Measurements from ENCODE around the gene ERMAP.

The ERMAP gene

DNA sequence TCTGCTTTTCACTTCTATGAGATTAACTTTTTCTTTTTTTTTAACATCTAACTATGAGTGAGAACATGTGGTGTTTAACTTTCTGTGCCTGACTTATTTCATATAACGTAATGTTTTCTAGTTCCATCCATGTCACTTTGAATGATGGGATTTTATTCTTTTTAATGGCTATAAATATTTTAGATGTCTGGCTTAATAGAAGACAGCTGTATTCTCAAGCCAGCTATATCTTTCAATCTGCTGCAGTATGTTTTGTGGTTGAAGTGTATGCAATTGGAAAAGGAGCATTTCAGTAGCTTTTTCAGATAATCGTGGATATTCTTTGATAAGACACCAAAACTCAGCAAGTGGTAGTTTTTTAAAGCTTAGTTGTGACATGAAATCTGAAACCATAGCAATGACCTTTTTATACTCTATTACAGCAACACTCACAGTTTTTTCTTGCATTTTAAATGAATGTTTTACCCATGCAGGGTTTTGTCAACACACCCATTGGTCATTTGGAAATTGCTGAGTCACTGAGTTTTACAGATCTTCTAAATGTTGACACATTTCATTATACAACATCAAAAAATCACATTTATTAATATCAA is 6.0 kb downstream of the ERMAP start:
- H3K4me1 Mint-ChIP-seq = peaks cover 3 to 13% of the 10 kb centered on the region in 2 donors
- DNase-seq (no peak), ATAC-seq (replicated peaks) (no peak)
- no peak overlapping the region for H3K27ac Mint-ChIP-seq
- no peaks in the 10 kb centered on the region for H3K27me3 Mint-ChIP-seq
- peaks cover 2 to 9% of the 10 kb centered on the region in 2 donors for H3K36me3 Mint-ChIP-seq
- no peak overlapping the region for H3K4me3 Mint-ChIP-seq
- no peaks in the 10 kb centered on the region for H3K9me3 Mint-ChIP-seq

DNA sequence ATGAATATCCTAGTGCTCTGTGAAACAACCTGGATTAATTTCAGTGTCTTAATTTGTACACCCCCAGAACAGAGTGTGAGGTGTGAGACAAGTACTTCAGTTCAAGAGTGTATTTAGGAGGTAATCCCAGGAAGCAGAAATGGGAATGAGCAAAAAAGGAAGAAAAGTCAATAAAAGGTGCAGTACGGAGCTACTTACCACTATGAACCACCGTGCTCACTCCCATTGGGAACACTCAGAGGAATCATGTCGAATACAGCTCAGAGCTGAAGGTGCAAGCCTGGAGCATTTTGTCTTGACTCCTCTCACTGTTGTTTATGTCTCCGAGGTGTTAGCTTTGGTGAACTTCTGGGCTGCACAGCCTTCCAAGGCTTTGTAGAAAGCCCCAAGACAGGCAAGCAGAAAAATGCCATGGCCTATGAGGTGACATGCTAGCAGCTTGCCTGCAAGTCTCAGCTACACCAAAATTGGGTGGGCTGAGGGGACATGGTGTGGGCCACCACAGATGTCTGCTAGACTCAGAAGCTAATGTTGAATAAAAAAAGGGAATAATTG is 7.6 kb downstream of the ERMAP start:
- peaks cover 2 to 9% of the 10 kb centered on the region in 2 donors for H3K4me1 Mint-ChIP-seq
- DNase-seq = no peak
- no peak overlapping the region for H3K4me3 Mint-ChIP-seq
- peaks cover 0 to 9% of the 10 kb centered on the region in 2 donors for H3K36me3 Mint-ChIP-seq
- H3K9me3 Mint-ChIP-seq = no peaks in the 10 kb centered on the region
- ATAC-seq (replicated peaks) = no peak
- H3K27ac Mint-ChIP-seq = no peak overlapping the region
- no peaks in the 10 kb centered on the region for H3K27me3 Mint-ChIP-seq

DNA sequence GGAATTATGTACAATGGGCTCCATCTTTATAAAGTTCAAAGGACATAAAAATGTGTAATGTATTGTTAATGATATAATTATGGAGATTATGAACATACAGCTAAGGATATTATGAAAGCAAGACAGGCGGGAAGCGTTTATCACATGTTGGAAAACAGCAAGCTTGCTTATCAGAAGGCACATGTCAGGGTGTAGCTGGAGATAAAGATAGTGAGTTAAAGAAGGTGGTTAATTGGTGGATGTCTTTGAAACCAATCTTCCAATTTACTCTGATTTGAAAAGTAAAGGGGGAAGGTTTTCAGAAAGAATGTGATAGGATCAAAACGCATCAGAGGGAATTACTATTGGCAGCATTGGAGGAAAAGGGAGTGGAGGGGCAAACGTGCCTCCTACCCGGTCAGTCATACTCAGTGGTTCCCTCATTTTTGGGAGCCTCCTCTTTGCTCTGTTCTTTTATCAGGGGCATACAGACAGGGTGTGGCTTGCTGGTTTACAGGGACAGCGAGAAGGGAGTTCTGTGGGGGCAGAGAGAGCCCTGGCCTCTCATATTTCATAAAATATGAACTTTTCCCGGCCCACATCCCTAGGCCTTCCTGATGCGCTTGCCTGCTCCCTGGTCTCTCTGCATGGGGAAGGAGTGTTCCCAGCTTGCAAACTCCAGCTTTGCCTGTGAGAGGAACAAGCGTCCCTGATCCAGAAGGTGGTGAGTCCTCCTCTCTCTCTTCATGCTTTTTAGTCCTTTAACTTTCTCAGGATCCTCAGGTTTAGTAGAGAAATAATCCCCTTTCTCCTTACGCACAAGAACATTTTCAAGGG is 8.3 kb downstream of the ERMAP start:
- no peaks in the 10 kb centered on the region for H3K9me3 Mint-ChIP-seq
- no peak overlapping the region for H3K4me3 Mint-ChIP-seq
- H3K27me3 Mint-ChIP-seq = no peaks in the 10 kb centered on the region
- ATAC-seq (replicated peaks) = no peak
- H3K36me3 Mint-ChIP-seq = peaks cover 0 to 5% of the 10 kb centered on the region in 2 donors
- no peak for DNase-seq
- H3K4me1 Mint-ChIP-seq = peaks cover 0 to 9% of the 10 kb centered on the region in 2 donors
- H3K27ac Mint-ChIP-seq = no peak overlapping the region

DNA sequence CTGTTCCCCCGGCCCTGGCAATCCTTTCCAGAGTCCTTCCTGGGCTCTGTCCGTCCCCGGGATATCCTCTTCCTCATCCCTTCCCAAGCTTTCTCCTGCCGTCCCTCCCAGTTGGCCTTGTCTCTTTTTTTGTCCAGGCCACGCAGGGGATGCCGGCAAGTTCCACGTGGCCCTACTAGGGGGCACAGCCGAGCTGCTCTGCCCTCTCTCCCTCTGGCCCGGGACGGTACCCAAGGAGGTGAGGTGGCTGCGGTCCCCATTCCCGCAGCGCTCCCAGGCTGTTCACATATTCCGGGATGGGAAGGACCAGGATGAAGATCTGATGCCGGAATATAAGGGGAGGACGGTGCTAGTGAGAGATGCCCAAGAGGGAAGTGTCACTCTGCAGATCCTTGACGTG is 13.7 kb downstream of the ERMAP start:
- ATAC-seq (replicated peaks) = no peak
- no peak for DNase-seq
- Mint-ChIP-seq H3K36me3 (peaks cover 6 to 12% of the 10 kb centered on the region in 2 donors), H3K9me3 (no peaks in the 10 kb centered on the region), H3K4me1 (peaks cover 0 to 5% of the 10 kb centered on the region in 2 donors), H3K27ac (no peak overlapping the region), H3K4me3 (no peak overlapping the region), H3K27me3 (no peaks in the 10 kb centered on the region)

DNA sequence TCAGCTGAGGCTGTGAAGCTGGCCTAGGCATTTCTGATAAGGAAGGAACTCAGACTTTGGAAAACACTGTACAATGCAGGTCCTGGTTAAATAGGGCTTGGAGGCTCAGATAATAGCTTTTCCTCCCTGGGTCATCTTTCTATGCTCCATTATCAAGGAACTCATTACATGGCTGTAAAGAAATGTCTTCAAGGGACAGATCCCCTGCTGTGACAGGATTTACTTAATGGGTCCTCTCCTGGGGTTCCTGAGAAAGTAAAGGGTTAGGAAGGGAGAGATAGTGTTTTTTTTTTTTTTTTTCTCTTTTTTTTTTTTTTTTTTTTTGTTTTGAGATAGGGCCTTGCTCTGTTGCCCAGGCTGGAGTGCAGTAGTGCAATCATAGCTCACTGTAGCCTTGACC is 14.4 kb downstream of the ERMAP start:
- DNase-seq = no peak
- no peaks in the 10 kb centered on the region for H3K27me3 Mint-ChIP-seq
- peaks cover 6 to 12% of the 10 kb centered on the region in 2 donors for H3K36me3 Mint-ChIP-seq

DNA sequence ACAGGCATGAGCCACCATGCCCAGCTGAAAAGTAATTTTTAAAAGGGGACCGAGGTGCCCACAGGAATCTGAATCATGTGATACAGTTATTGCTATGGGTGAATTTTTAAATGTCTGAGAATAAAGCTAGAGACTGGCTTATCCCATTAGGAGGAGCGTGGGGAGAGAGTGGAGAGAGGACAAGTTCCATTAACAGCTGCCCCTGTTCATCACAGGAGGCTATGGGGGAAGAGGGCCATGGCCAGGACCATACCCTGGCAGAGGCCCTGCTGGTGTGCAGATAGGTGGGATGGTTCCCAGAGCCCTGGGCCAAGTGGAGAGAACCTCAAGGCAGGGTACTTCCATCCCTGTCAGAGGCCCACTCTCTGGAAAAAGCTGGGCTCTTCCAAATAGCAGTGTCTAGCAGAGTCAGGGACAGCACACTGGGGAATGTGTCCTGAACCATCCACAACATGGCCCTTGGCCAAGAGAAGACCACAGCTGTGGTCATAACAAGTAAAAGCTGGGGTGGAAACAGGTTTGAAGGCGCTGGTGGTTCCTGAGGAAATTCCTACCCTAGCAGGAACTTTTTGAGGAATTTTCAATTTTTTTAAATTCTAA is 15.8 kb downstream of the ERMAP start:
- ATAC-seq (replicated peaks) (no peak), DNase-seq (no peak)
- no peak overlapping the region for H3K4me3 Mint-ChIP-seq
- peaks cover 6 to 12% of the 10 kb centered on the region in 2 donors for H3K36me3 Mint-ChIP-seq
- H3K27me3 Mint-ChIP-seq = no peaks in the 10 kb centered on the region
- H3K4me1 Mint-ChIP-seq = peaks cover 0 to 8% of the 10 kb centered on the region in 2 donors
- no peaks in the 10 kb centered on the region for H3K9me3 Mint-ChIP-seq
- H3K27ac Mint-ChIP-seq = no peak overlapping the region

More for the DNA sequence above, 14.4 kb downstream of the ERMAP start:
- Mint-ChIP-seq H3K4me1 (peaks cover 0 to 5% of the 10 kb centered on the region in 2 donors), H3K27ac (no peak overlapping the region), H3K9me3 (no peaks in the 10 kb centered on the region), H3K4me3 (no peak overlapping the region)
- no peak for ATAC-seq (replicated peaks)

DNA sequence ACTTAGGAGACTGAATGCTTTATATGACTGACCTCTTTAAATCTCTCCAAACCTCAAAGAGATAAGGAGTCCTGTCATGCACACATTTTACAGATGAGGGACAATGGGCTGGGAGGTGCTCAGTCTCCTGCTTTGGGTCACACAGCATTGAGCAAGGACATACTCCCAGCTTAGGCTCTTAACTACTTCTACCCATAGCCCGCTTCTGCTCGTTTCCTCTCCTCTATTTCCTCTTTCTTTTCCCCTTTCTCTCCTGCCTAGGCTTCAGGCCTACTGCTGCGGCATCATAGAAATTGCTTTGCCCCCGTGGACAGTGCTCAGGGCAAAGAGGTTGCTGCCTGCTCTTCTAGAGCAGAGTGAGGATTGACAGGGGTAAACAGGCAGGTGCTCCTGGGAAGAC is 17.1 kb downstream of the ERMAP start:
- H3K4me3 Mint-ChIP-seq = no peak overlapping the region
- ATAC-seq (replicated peaks) (no peak), DNase-seq (no peak)
- no peaks in the 10 kb centered on the region for H3K9me3 Mint-ChIP-seq
- no peaks in the 10 kb centered on the region for H3K27me3 Mint-ChIP-seq
- H3K36me3 Mint-ChIP-seq = peaks cover 6 to 12% of the 10 kb centered on the region in 2 donors
- no peak overlapping the region for H3K27ac Mint-ChIP-seq
- peaks cover 8 to 20% of the 10 kb centered on the region in 2 donors for H3K4me1 Mint-ChIP-seq

DNA sequence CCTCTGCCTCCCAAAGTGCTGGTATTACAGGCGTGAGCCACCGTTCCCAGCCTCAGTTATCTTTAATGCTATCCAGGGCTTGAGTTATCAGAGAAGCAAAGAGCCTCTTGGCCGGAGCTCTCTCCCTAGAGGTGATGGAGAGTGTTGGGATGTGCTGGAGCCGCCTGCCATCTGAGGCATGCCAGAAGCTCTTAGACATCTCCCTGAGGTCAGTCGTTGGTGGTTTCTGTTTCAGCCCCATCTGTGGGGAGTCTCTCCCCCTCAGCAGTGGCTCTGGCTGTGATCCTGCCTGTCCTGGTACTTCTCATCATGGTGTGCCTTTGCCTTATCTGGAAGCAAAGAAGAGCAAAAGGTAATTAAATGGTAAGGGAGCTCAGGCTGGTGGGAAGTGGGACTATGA is 17.9 kb downstream of the ERMAP start:
- no peak overlapping the region for H3K27ac Mint-ChIP-seq
- H3K9me3 Mint-ChIP-seq = no peaks in the 10 kb centered on the region
- DNase-seq = no peak
- H3K36me3 Mint-ChIP-seq = peaks cover 6 to 12% of the 10 kb centered on the region in 2 donors
- H3K27me3 Mint-ChIP-seq = no peaks in the 10 kb centered on the region
- H3K4me1 Mint-ChIP-seq = peaks cover 8 to 20% of the 10 kb centered on the region in 2 donors
- H3K4me3 Mint-ChIP-seq = no peak overlapping the region
- no peak for ATAC-seq (replicated peaks)

DNA sequence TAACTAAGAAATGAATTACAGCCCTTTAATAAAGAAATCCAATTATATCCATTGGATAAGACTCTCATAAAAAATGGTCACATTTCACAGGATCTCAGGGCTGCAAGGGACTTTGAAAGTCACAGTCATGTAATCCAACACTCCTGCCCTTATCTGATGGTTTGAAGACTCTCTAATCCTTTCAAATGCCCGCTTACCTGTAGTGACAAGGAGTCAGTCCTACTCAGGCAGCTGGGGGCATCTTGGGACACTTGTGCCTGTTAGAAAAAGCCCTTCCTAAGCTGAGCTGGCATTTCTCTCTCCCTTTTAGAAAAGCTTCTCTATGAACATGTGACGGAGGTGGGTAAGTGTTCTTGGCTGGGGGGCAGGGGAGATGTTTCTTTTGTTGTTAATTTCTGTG is 18.5 kb downstream of the ERMAP start:
- H3K4me3 Mint-ChIP-seq = no peak overlapping the region
- no peaks in the 10 kb centered on the region for H3K27me3 Mint-ChIP-seq
- peaks cover 8 to 20% of the 10 kb centered on the region in 2 donors for H3K4me1 Mint-ChIP-seq
- H3K9me3 Mint-ChIP-seq = no peaks in the 10 kb centered on the region
- H3K36me3 Mint-ChIP-seq = peaks cover 6 to 14% of the 10 kb centered on the region in 2 donors
- DNase-seq (no peak), ATAC-seq (replicated peaks) (no peak)
- H3K27ac Mint-ChIP-seq = no peak overlapping the region

DNA sequence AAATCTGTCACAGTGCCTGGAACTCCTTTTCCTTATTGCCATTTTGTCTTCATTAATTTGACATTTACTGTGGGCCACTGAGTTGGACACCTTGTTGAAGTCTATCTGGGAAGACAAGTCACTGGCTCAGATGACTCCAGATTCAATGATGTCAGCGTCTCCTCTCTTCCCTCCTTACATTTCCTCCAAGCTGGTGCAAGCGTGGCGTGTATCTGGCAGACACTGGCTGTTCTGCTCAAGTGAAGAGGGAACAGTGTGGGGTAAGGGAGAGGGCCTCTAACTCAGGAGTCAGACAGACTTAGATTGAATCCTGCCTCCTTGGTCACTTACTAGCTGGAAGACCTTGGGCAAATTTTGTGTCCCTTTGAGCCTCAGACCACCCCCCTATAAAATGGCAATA is 20.8 kb downstream of the ERMAP start:
- DNase-seq = no peak
- Mint-ChIP-seq H3K4me1 (peaks cover 8 to 20% of the 10 kb centered on the region in 2 donors), H3K27ac (no peak overlapping the region), H3K27me3 (no peaks in the 10 kb centered on the region), H3K9me3 (no peaks in the 10 kb centered on the region), H3K4me3 (no peak overlapping the region), H3K36me3 (peaks cover 8 to 16% of the 10 kb centered on the region in 2 donors)
- ATAC-seq (replicated peaks) = no peak

DNA sequence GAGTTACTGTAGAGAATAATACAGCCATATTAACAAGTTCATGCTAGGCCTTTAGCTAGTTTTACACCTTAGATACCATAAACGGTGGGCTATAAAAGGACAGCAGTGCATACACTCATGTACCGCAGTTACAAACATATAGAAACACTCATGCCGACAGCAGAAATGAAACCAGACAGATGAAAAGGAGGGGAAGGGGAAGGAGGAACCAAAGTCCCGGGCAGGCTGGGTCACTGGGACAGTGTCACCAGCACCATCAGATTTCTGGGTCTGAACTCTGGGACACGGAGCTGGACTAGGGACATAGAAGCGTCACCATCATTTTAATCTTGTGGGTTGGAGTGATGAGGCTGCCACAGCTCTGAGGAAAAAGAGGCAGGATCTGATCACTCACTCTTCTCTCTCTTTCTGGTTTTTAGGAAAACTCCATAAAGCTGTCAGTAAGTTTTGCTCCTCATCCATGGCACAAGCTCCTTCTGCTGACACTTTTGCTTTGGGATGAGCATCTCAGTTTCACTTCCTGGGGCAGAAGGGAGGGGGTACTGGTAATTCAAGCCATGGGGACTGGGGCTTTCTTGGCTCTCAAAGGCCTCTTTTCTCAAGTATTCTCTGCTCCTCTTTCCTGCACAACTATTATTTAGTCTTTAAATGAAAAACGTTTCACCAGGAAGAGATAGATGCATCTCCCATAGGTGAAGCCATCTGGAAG is 21.7 kb downstream of the ERMAP start:
- Mint-ChIP-seq H3K4me1 (peaks cover 8 to 20% of the 10 kb centered on the region in 2 donors), H3K4me3 (no peak overlapping the region)

DNA sequence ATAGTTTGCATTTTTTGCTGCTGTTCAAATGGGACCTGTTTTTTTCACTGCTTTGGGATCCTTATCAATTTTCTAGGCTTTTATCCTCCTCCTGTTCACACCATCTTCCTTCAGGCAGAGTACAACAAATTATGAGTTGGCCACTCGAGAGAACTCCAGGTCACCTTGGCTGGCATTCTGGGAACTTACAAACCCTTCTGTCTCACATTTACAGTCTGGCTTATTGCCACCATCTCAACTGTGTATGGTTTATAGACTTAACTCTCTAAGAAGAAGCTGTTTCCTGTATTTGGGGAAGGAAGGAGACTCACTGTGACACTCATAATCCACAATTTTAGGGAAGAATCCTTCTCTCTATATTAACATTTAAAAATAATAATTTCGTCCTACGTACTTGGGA is 24.1 kb downstream of the ERMAP start:
- ATAC-seq (replicated peaks) (no peak), DNase-seq (no peak)
- no peaks in the 10 kb centered on the region for H3K27me3 Mint-ChIP-seq
- peaks cover 5 to 22% of the 10 kb centered on the region in 2 donors for H3K36me3 Mint-ChIP-seq
- no peak overlapping the region for H3K4me3 Mint-ChIP-seq
- no peak overlapping the region for H3K27ac Mint-ChIP-seq
- H3K4me1 Mint-ChIP-seq = peaks cover 8 to 15% of the 10 kb centered on the region in 2 donors
- H3K9me3 Mint-ChIP-seq = no peaks in the 10 kb centered on the region

More for the DNA sequence above, 21.7 kb downstream of the ERMAP start:
- DNase-seq (no peak), ATAC-seq (replicated peaks) (no peak)
- H3K36me3 Mint-ChIP-seq = peaks cover 12 to 24% of the 10 kb centered on the region in 2 donors
- no peaks in the 10 kb centered on the region for H3K9me3 Mint-ChIP-seq
- H3K27me3 Mint-ChIP-seq = no peaks in the 10 kb centered on the region
- no peak overlapping the region for H3K27ac Mint-ChIP-seq

DNA sequence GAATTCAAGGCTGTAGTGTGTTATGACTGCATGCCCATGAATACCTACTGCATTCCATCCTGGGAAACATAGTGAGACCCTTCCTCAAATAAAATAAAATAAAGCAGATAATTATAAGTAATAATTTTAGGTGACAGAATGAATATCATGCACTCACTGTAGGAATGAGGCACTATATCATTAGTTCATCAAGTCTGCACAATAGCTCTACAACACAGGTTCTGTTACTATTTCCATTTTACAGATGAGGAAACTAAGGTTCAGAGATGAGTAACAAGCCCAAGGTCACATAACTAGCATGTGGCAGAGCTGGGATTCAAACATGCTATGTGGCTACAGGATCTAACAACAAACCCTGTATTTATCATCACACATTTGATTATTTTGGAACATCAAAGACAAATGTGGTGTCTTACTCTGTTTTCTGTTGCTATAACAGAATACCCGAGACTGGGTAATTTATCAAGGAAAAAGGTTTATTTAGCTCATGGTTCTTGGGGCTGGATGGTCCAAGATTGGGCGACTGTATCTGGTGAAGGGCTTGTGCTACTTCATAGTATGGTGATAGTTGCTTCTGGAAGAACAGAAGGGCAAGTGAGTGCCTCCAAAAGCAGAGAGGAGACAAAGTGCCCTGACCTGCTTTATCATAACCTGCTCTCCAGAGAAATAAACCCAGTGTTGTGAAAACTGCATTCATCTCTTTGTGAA is 24.7 kb downstream of the ERMAP start:
- no peak overlapping the region for H3K4me3 Mint-ChIP-seq
- DNase-seq (no peak), ATAC-seq (replicated peaks) (no peak)
- no peak overlapping the region for H3K27ac Mint-ChIP-seq
- H3K4me1 Mint-ChIP-seq = peaks cover 8 to 15% of the 10 kb centered on the region in 2 donors
- H3K27me3 Mint-ChIP-seq = no peaks in the 10 kb centered on the region
- peaks cover 5 to 22% of the 10 kb centered on the region in 2 donors for H3K36me3 Mint-ChIP-seq
- H3K9me3 Mint-ChIP-seq = no peaks in the 10 kb centered on the region

Data from stimulated activated naive B cell treated with anti-CD40 and anti-IgM and Interleukin-4, amounts not matched to agents 10 μg/mL and 1 μg/mL and 100 μg/mL, for 72 hours (primary cell).